GM12878 (cell line): Measurements from ENCODE around the gene ZNF235. TPM values are rescaled to one million over a fixed set of nuclear protein-coding genes. Genes with fewer than 3 reads are reported as not detected.
A peak's percentile ranks its signal among the peaks of the same experiment; 100 is the strongest.

Experiments used
- ATAC-seq: fragments of 200-7000 bp; cut with Tn5 transposase; 3 replicates; pipeline ENCODE4 v1.9.1; 2020; ENCODE audit warnings: mild to moderate bottlenecking, moderate library complexity
- BruUV-seq: library from RNA; stranded (reverse); fragments of 400-500 nt; replicated peaks from 2 replicates; lab custom pipeline; 2021; lab: Mats Ljungman, UMichigan
- CTCF ChIA-PET: fragments of 300-600 bp; sonication (Branson Sonifier 250); formaldehyde crosslinking; extraction: SDS; loops from one replicate; lab custom pipeline; 2021; ENCODE audit warnings: inconsistent platforms; lab: Yijun Ruan, JAX
- POLR2A ChIA-PET: fragments of 350-600 bp; formaldehyde crosslinking; extraction: SDS; loops from one replicate; lab custom pipeline; 2021; ENCODE audit warnings: inconsistent platforms; lab: Charles Lee
- RAD21 ChIA-PET: fragments of 300-600 bp; sonication (Branson Sonifier 250); formaldehyde crosslinking; loops from one replicate; lab custom pipeline; 2023; ENCODE audit warnings: antibody characterized with exemption; ENCODE audit not compliant: unreplicated experiment; lab: Charles Lee
- SMC1A ChIA-PET: fragments of 300-600 bp; sonication (Branson Sonifier 250); formaldehyde crosslinking; loops from one replicate; lab custom pipeline; 2023; ENCODE audit not compliant: unreplicated experiment, uncharacterized antibody; lab: Charles Lee
- DNase-seq: peaks from one replicate; pipeline ENCODE4 v3.0.0-alpha.2; 2011; ENCODE audit warnings: low read depth, low spot score
- FAIRE-seq: peaks from 3 replicates; lab custom pipeline; 2011; peaks lifted over from hg19 to GRCh38; lab: Jason Lieb, UNC
- H2AFZ ChIP-seq: 2 replicates; pipeline ENCODE4 v1.6.0; 2011; ENCODE audit warnings: low read depth, low read length, control low read depth; ENCODE audit not compliant: control insufficient read depth
- H3K27ac ChIP-seq: 2 replicates; pipeline ENCODE4 v1.5.1; 2011; ENCODE audit warnings: control low read depth; ENCODE audit not compliant: control insufficient read depth, insufficient read depth
- H3K27me3 ChIP-seq, 2 experiments: replicated peaks in 1 of 2; 2 replicates each; pipeline versions ENCODE4 v1.6.0 to v1.6.1; 2011; ENCODE audit warnings: low read length in 1 of 2; ENCODE audit not compliant: control insufficient read depth in 2 of 2, insufficient read depth in 2 of 2
- H3K36me3 ChIP-seq, 2 experiments: 2 replicates each; pipeline ENCODE4 v1.5.1; 2011; ENCODE audit warnings: low read length in 1 of 2; ENCODE audit not compliant: control insufficient read depth in 2 of 2, insufficient read depth in 2 of 2
- H3K4me1 ChIP-seq: 2 replicates; pipeline ENCODE4 v1.6.1; 2011; ENCODE audit warnings: mild to moderate bottlenecking, low read length, moderate library complexity, mixed read lengths; ENCODE audit not compliant: control insufficient read depth, insufficient read depth
- H3K4me2 ChIP-seq: 2 replicates; pipeline ENCODE4 v1.6.0; 2011; ENCODE audit warnings: control low read depth; ENCODE audit not compliant: control insufficient read depth, insufficient read depth
- H3K4me3 ChIP-seq: fragments of 200-600 bp; sonication (generic); 2 replicates; pipeline ENCODE4 v1.5.1; 2016
- H3K79me2 ChIP-seq: 2 replicates; pipeline ENCODE4 v1.6.0; 2011; ENCODE audit warnings: low read length; ENCODE audit not compliant: control insufficient read depth, insufficient read depth
- H3K9ac ChIP-seq: 2 replicates; pipeline ENCODE4 v1.8.0; 2011; ENCODE audit warnings: low read length, control low read depth, mixed read lengths; ENCODE audit not compliant: control insufficient read depth, insufficient read depth
- H3K9me3 ChIP-seq: replicated peaks from 3 replicates; pipeline ENCODE4 v1.5.1; 2011; ENCODE audit warnings: mild to moderate bottlenecking, low read length; ENCODE audit not compliant: control insufficient read depth, insufficient read depth
- H4K20me1 ChIP-seq: 2 replicates; pipeline ENCODE4 v1.6.0; 2011; ENCODE audit not compliant: control insufficient read depth, insufficient read depth
- IKZF2 ChIP-seq, 2 experiments: fragments of 450-650 bp; IDR thresholded peaks; 2 replicates each; pipeline ENCODE4 v1.6.1; 2017; ENCODE audit warnings: mild to moderate bottlenecking in 2 of 2, moderate library complexity in 2 of 2
- MTA2 ChIP-seq: fragments of 450-650 bp; IDR thresholded peaks from 2 replicates; pipeline ENCODE4 v1.6.1; 2016; ENCODE audit warnings: low read depth, mild to moderate bottlenecking, moderate library complexity
- MXI1 ChIP-seq: fragments of 150-350 bp; IDR thresholded peaks from 2 replicates; pipeline ENCODE4 v1.6.1; 2011; ENCODE audit warnings: low read depth, mild to moderate bottlenecking, inconsistent platforms, low read length, improper control_type of control experiment
- NR2C1 ChIP-seq: fragments of 450-650 bp; IDR thresholded peaks from 2 replicates; pipeline ENCODE4 v1.6.1; 2017; ENCODE audit warnings: antibody characterized with exemption, mild to moderate bottlenecking, moderate library complexity
- RUNX3 ChIP-seq: IDR thresholded peaks from 2 replicates; pipeline ENCODE4 v1.6.1; 2012; ENCODE audit warnings: low read length, inconsistent platforms
- SMAD5 ChIP-seq: IDR thresholded peaks from 2 replicates; pipeline ENCODE4 v1.6.1; 2016; ENCODE audit warnings: antibody characterized with exemption, low read depth
- WGBS: methylation state at CpG from one replicate; pipeline ENCODE4 v1.1.6; 2016; ENCODE audit warnings: low lambda C conversion rate; ENCODE audit not compliant: insufficient replicate concordance, insufficient coverage; ENCODE audit errors: missing lambda C conversion rate; 5-methylcytosine and 5-hydroxymethylcytosine counted together
- in situ Hi-C: fragments of 300-500 bp; cut with MboI; formaldehyde crosslinking; loops from 9 replicates; pipeline ENCODE4 v1.14.3; 2018; ENCODE audit warnings: mixed read lengths
- intact Hi-C: fragments of 100-400 bp; cut with micrococcal nuclease; formaldehyde crosslinking; loops from one replicate; pipeline ENCODE4 v1.14.2; 2022; ENCODE audit not compliant: unreplicated experiment
- polyA plus RNA-seq, 11 experiments: library from polyadenylated mRNA; depleted of rRNA in 4 of 11; unstranded in 6 of 11; stranded (reverse) in 5 of 11; fragments of >200 nt; fragmentation: Nextera tagmentation in 4 of 11; fragmentation: Illumina TruSeq in 1 of 11; extraction: Ambion mirVana in 4 of 11; extraction: Trizol in 1 of 11; gene quantifications; 1 replicate in 1 of 11; 2 replicates in 10 of 11; pipeline versions ENCODE4 v1.2.1 to v1.2.3, GENCODE V29; 2011 to 2016; ENCODE audit warnings: inconsistent platforms in 2 of 11, missing spikeins in 2 of 11, low read depth in 1 of 11
- total RNA-seq, 4 experiments: library from RNA; depleted of rRNA in 3 of 4; stranded (reverse); fragments of >200 nt in 3 of 4; fragmentation: Illumina TruSeq in 1 of 4; extraction: Trizol in 1 of 4; gene quantifications; 2 replicates each; pipeline versions ENCODE4 v1.2.1 to v1.2.3, GENCODE V29; 2013 to 2021

ZNF235 gene
- total and polyA plus RNA-seq, 10 of the 15 experiments (the other 5 are each of a cell fraction or from before 2014, with no cell fraction given): 2.8 to 9.0 (median 4.8) TPM

- SMC1A ChIA-PET: interaction anchor here (1.0 to 1.3 kb wide), 3 partner anchors 8 to 449 kb away, joined by 3 to 5 read pairs (median 3); no protein-coding TSS in a partner anchor
- Histone ChIP-seq H3K4me3 (peak overlapping the region; percentile 90), H3K9me3 (peaks cover 2% of the 10 kb centered on the region; the same call in 2 of the 3 replicates), H2AFZ (peak overlapping the region; percentile 99), H4K20me1 (no peaks in the 10 kb centered on the region), H3K4me2 (peak overlapping the region; percentile 70), H3K27me3 (no peaks in the 10 kb centered on the region), H3K9ac (peak overlapping the region; percentile 84), H3K79me2 (peaks cover 6% of the 10 kb centered on the region), H3K27ac (peak overlapping the region; percentile 78), H3K36me3 (peaks cover 0 to 5% of the 10 kb centered on the region in 2 experiments; a peak in 2 of 4 replicates), H3K4me1 (peaks cover 7% of the 10 kb centered on the region)
- in situ Hi-C loops (loop anchor here (5.0 kb wide), 1 partner anchor 192 kb away; the partner anchor contains the start of gene ZNF225), intact Hi-C loops (loop anchor here (10.0 kb wide), 1 partner anchor 201 kb away; the partner anchor contains the start of gene ZNF180)
- POLR2A ChIA-PET: interaction anchor here (1.0 kb wide), 1 partner anchor 139 kb away, joined by 3 read pairs; the partner anchor contains the start of gene ZNF226
- WGBS: 27% methylated on average over 11 of the region's 11 CpGs
- BruUV-seq: no TSS peak
- FAIRE-seq (no peak), ATAC-seq (peak; percentile 63), DNase-seq (no peak)
- RAD21 ChIA-PET: interaction anchor here (1.0 to 2.0 kb wide), 3 partner anchors 44 to 319 kb away, joined by 3 to 5 read pairs (median 3); partner anchors contain the start of genes ZNF180 and ZNF233
- CTCF ChIA-PET: interaction anchor here (0.6 to 2.1 kb wide), 3 partner anchors 11 to 44 kb away, joined by 3 to 7 read pairs (median 4); partner anchors contain the start of gene ZNF233
- TF ChIP-seq RUNX3 (peak; percentile 49), MTA2 (0 out of 2 replicates have a peak, but pooled peaks have one; percentile 9), MXI1 (no peak), NR2C1 (no peak), SMAD5 (no peak), IKZF2 (IDR thresholded peaks at IDR 0.05) (no peak)
These were observed 753 bp downstream of the ZNF235 start for GRCh38 chr19:44303976-44304568.
